ENCODE data around the gene SYT15B.
"Not testable (repeated sequence)": the region's sequence is repeated elsewhere in the genome, so short reads cannot be mapped to it uniquely, and the experiment has no call there.

The SYT15B gene

GRCh38 chr10:47746780-47747376 lies 16.5 kb downstream of the SYT15B start:
- H3K36me3 Mint-ChIP-seq (ENCODE audit: low read depth); H3K4me3 Mint-ChIP-seq; H3K27ac Mint-ChIP-seq; H3K27me3 Mint-ChIP-seq; H3K9me3 Mint-ChIP-seq; H3K4me1 Mint-ChIP-seq (ENCODE audit: low read depth): not testable (repeated sequence)

GRCh38 chr10:47744881-47745280 lies 18.5 kb downstream of the SYT15B start:
- H3K27me3 Mint-ChIP-seq; H3K9me3 Mint-ChIP-seq; H3K4me3 Mint-ChIP-seq; H3K36me3 Mint-ChIP-seq (ENCODE audit: low read depth); H3K27ac Mint-ChIP-seq; H3K4me1 Mint-ChIP-seq (ENCODE audit: low read depth): not testable (repeated sequence)

DNA sequence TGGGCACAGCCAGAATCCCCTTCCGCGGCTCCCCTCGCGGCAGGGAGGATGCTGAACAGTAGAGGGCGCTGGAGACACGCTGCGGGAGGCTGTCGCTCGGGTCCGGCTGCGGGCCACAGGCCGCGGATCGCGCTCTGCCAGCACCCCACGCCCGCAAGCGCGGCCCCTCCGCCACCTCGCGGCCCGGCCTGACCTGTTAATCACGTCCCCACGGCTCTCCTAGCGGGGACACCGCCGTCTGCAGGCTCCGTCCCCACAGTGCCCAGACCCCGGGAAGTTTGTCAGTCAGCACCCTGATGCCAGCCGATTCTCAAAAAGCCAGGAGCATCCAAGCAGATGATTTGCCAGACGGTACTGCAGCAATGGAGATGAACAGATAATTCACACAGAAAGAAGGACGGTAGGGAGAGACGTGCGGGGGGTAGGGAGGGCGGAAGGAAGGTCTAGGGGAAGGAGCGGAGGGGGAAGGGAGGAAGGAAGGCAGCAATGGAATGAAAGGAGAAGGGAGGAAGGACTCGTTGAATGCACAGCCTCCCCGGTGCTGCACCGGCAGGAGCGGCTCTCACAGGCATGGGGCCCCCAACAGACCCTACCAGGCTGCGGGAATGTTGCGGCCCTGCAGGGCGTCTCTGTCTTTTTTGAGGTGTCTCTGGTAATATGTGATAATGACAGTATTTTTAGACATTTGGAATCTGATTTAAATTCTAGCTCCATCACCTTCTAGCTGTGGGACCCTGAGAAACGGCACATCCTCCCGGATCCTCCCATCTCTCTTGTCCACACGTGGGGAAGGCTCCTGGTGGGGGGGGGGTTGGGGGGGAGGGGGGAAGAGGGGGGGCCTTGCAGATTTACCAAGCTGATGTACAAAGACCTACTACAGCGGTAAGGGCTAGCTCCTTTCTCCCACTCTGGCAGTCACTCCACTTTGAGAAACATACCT lies 19.5 kb downstream of the SYT15B start:
- not testable (repeated sequence) for H3K9me3 Mint-ChIP-seq; H3K27me3 Mint-ChIP-seq; H3K4me1 Mint-ChIP-seq (ENCODE audit: low read depth); H3K36me3 Mint-ChIP-seq (ENCODE audit: low read depth); H3K27ac Mint-ChIP-seq
- H3K4me3 Mint-ChIP-seq = peak overlapping the region; percentile 32

DNA sequence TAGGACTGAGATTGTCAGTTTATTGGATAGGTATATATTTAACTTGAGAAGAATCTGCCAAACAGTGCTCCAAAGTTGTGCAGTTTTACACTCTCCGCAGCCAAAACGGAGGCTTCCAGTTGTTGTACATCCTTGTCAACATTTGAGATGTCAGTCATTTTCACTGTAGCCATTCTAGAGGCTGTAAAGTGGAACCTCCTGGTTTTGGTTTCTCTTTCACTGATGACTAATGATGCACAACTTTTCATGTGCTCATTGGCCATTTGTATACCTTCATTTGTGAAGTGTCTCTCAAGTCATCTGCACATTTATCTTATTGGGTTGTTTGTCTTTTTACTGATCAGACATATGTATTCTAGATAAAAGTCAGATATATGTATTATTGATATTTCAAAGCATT lies 22.5 kb downstream of the SYT15B start:
- not testable (repeated sequence) for H3K4me3 Mint-ChIP-seq; H3K4me1 Mint-ChIP-seq (ENCODE audit: low read depth); H3K9me3 Mint-ChIP-seq; H3K27ac Mint-ChIP-seq; H3K27me3 Mint-ChIP-seq; H3K36me3 Mint-ChIP-seq (ENCODE audit: low read depth)

DNA sequence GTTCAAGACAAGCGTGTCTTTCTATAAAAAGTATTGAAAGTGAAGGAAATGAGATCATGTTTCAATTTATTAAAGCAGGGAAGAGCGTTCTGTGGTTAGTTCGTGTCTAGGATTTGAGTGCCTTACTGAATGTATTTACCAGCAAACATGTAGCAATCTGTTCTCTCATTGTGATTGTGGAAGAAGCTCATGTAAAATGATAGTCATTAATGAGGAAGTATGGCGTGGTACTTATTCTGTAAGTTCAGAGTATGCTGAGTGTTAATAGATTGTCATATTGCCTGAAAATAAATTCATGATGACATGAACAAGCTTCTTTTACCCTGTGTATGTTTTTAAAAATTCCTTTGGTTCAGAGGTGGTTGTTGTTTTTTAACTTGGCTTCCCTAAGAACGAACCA lies 32.5 kb downstream of the SYT15B start:
- H3K36me3 Mint-ChIP-seq (ENCODE audit: low read depth); H3K4me1 Mint-ChIP-seq (ENCODE audit: low read depth); H3K27ac Mint-ChIP-seq; H3K9me3 Mint-ChIP-seq; H3K27me3 Mint-ChIP-seq; H3K4me3 Mint-ChIP-seq: not testable (repeated sequence)

DNA sequence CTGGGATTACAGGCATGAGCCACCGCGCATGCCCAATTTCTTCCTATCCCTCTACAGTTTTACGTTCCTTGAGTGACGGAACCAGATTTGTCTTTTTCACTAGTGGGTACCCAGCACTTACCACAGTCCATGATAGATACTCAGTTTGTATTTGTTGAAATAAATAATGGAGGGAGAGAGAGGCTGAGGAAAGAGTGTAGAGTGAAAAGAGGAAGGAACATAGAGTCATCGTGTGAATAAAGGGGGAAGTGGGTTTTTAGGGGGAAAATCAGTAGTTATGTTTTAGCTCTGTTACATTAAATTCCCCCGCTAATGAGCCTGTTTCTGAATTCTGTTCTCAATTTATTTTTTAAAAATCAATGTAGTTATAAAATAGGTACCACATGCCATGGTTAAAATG lies 37.7 kb downstream of the SYT15B start:
- not testable (repeated sequence) for H3K4me1 Mint-ChIP-seq (ENCODE audit: low read depth); H3K4me3 Mint-ChIP-seq; H3K27me3 Mint-ChIP-seq; H3K9me3 Mint-ChIP-seq; H3K27ac Mint-ChIP-seq; H3K36me3 Mint-ChIP-seq (ENCODE audit: low read depth)

GRCh38 chr10:47725047-47725446 lies 38.3 kb downstream of the SYT15B start:
- not testable (repeated sequence) for H3K27me3 Mint-ChIP-seq; H3K4me3 Mint-ChIP-seq; H3K36me3 Mint-ChIP-seq (ENCODE audit: low read depth); H3K27ac Mint-ChIP-seq; H3K9me3 Mint-ChIP-seq; H3K4me1 Mint-ChIP-seq (ENCODE audit: low read depth)

GRCh38 chr10:47724119-47724518 lies 39.3 kb downstream of the SYT15B start:
- not testable (repeated sequence) for H3K27me3 Mint-ChIP-seq; H3K4me3 Mint-ChIP-seq; H3K9me3 Mint-ChIP-seq; H3K36me3 Mint-ChIP-seq (ENCODE audit: low read depth); H3K27ac Mint-ChIP-seq; H3K4me1 Mint-ChIP-seq (ENCODE audit: low read depth)

GRCh38 chr10:47723362-47723761 lies 40.0 kb downstream of the SYT15B start:
- H3K4me1 Mint-ChIP-seq (ENCODE audit: low read depth); H3K9me3 Mint-ChIP-seq; H3K36me3 Mint-ChIP-seq (ENCODE audit: low read depth); H3K27ac Mint-ChIP-seq; H3K27me3 Mint-ChIP-seq; H3K4me3 Mint-ChIP-seq: not testable (repeated sequence)

- not testable (repeated sequence) for H3K36me3 Mint-ChIP-seq (ENCODE audit: low read depth); H3K27ac Mint-ChIP-seq; H3K4me1 Mint-ChIP-seq (ENCODE audit: low read depth); H3K4me3 Mint-ChIP-seq; H3K27me3 Mint-ChIP-seq; H3K9me3 Mint-ChIP-seq
Measured at GRCh38 chr10:47717011-47717769, 46.2 kb downstream of the SYT15B start.

Data from stimulated activated naive CD8-positive, alpha-beta T cell treated with anti-CD3 and anti-CD28 coated beads, Interleukin-15, Interleukin-2, amounts not matched to agents 100 ng/mL and 50 ng/mL, for 24 hours (primary cell).